WERI-Rb-1 (cell line): ENCODE data around the gene RASAL2.

Experiments used
- DNase-seq: peaks from one replicate; pipeline ENCODE4 v3.0.0-alpha.2; 2020
- H3K27ac ChIP-seq: fragments of 250-450 bp; sonication (Bioruptor Pico); 2 replicates; pipeline ENCODE4 v1.5.1; 2020; ENCODE audit warnings: mild to moderate bottlenecking, moderate library complexity
- H3K27me3 ChIP-seq: fragments of 250-450 bp; sonication (Bioruptor Pico); 2 replicates; pipeline ENCODE4 v1.5.1; 2021; ENCODE audit warnings: mild to moderate bottlenecking, low read depth, moderate library complexity; ENCODE audit not compliant: insufficient read depth, severe bottlenecking
- H3K36me3 ChIP-seq: fragments of 250-450 bp; sonication (Bioruptor Pico); 2 replicates; pipeline ENCODE4 v1.5.1; 2020; ENCODE audit warnings: mild to moderate bottlenecking, moderate library complexity
- H3K4me3 ChIP-seq: 2 replicates; pipeline ENCODE4 v1.5.1; 2011; ENCODE audit warnings: low read depth, mild to moderate bottlenecking, control low read depth, low read length
- H3K9me3 ChIP-seq: fragments of 250-450 bp; sonication (Bioruptor Pico); 2 replicates; pipeline ENCODE4 v1.5.1; 2021; ENCODE audit warnings: mild to moderate bottlenecking, moderate library complexity; ENCODE audit not compliant: severe bottlenecking
- CTCF ChIP-seq: IDR thresholded peaks from 2 replicates; pipeline ENCODE4 v1.5.1; 2011; ENCODE audit warnings: low read depth, mild to moderate bottlenecking, control low read depth, inconsistent platforms, low read length

Gene RASAL2

GRCh38 chr1:178442925-178443324 is 349.0 kb downstream of the RASAL2 start:
- TF ChIP-seq CTCF = no peak
- H3K36me3 ChIP-seq = peaks cover 14% of the 10 kb centered on the region
- no peak for DNase-seq
- H3K4me3 ChIP-seq = no peak overlapping the region
- H3K27ac ChIP-seq = no peak overlapping the region
- no peaks in the 10 kb centered on the region for H3K27me3 ChIP-seq
- no peaks in the 10 kb centered on the region for H3K9me3 ChIP-seq

- Histone ChIP-seq H3K9me3 (no peaks in the 10 kb centered on the region), H3K27me3 (no peaks in the 10 kb centered on the region), H3K36me3 (no peaks in the 10 kb centered on the region; the same call in 1 of the 2 replicates), H3K4me3 (no peak overlapping the region), H3K27ac (no peak overlapping the region)
- TF ChIP-seq CTCF = no peak
- DNase-seq = no peak
Measured at GRCh38 chr1:178450871-178451270, 357.0 kb downstream of the RASAL2 start.

- no peak overlapping the region for H3K27ac ChIP-seq
- H3K4me3 ChIP-seq = no peak overlapping the region
- TF ChIP-seq CTCF = no peak
- H3K9me3 ChIP-seq = no peaks in the 10 kb centered on the region
- no peaks in the 10 kb centered on the region for H3K27me3 ChIP-seq
- DNase-seq = no peak
- no peaks in the 10 kb centered on the region; the same call in 1 of the 2 replicates for H3K36me3 ChIP-seq
Measured at GRCh38 chr1:178451529-178451928, 357.6 kb downstream of the RASAL2 start.

- no peaks in the 10 kb centered on the region for H3K27me3 ChIP-seq
Measured at GRCh38 chr1:178452013-178452412, 358.1 kb downstream of the RASAL2 start.

GRCh38 chr1:178456472-178456871 is 362.6 kb downstream of the RASAL2 start:
- H3K27ac ChIP-seq = no peak overlapping the region
- H3K36me3 ChIP-seq = peaks cover 9% of the 10 kb centered on the region
- DNase-seq = no peak
- no peak overlapping the region for H3K4me3 ChIP-seq
- H3K9me3 ChIP-seq = no peaks in the 10 kb centered on the region
- no peaks in the 10 kb centered on the region for H3K27me3 ChIP-seq
- no peak for TF ChIP-seq CTCF

More at GRCh38 chr1:178452013-178452412, 358.1 kb downstream of the RASAL2 start:
- no peak overlapping the region for H3K4me3 ChIP-seq
- DNase-seq = no peak
- H3K9me3 ChIP-seq = no peaks in the 10 kb centered on the region
- TF ChIP-seq CTCF = no peak
- no peak overlapping the region for H3K27ac ChIP-seq
- peaks cover 4% of the 10 kb centered on the region for H3K36me3 ChIP-seq

GRCh38 chr1:178457651-178458050 is 363.7 kb downstream of the RASAL2 start:
- TF ChIP-seq CTCF = no peak
- H3K27ac ChIP-seq = no peak overlapping the region
- H3K9me3 ChIP-seq = no peaks in the 10 kb centered on the region
- H3K36me3 ChIP-seq = peaks cover 9% of the 10 kb centered on the region
- no peak overlapping the region for H3K4me3 ChIP-seq
- H3K27me3 ChIP-seq = no peaks in the 10 kb centered on the region
- DNase-seq = no peak
